ENCODE measurements around the gene CENPF.

CENPF gene

DNA sequence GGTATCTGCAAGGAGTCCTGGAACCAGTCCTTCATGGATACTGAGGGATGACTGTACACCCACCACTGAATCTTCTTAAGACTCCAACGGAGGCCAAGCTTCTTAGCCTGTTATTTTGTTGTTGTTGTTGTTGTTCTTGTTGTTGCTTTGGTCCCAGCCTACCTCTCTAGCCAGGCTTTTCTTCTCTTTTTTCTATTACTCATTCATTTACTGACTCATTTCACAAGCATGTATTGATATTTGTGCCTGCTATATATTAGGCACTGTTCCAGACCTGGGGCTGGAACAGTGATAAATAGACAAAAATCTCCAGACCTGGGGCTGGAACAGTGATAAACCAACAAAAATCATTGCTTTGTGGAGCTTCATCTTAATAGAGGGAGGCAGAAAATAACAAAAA, 20.4 kb downstream of the CENPF start:
- H3K27me3 ChIP-seq (ENCODE audit: insufficient read depth, low read depth, severe bottlenecking): no peaks in the 10 kb centered on the region
- H3K27ac ChIP-seq: no peak overlapping the region
- TF ChIP-seq, protein P1, sequence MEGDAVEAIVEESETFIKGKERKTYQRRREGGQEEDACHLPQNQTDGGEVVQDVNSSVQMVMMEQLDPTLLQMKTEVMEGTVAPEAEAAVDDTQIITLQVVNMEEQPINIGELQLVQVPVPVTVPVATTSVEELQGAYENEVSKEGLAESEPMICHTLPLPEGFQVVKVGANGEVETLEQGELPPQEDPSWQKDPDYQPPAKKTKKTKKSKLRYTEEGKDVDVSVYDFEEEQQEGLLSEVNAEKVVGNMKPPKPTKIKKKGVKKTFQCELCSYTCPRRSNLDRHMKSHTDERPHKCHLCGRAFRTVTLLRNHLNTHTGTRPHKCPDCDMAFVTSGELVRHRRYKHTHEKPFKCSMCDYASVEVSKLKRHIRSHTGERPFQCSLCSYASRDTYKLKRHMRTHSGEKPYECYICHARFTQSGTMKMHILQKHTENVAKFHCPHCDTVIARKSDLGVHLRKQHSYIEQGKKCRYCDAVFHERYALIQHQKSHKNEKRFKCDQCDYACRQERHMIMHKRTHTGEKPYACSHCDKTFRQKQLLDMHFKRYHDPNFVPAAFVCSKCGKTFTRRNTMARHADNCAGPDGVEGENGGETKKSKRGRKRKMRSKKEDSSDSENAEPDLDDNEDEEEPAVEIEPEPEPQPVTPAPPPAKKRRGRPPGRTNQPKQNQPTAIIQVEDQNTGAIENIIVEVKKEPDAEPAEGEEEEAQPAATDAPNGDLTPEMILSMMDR (IDR thresholded peaks at IDR 0.05; ENCODE audit: low read depth, low read length): no peak
- H3K4me3 ChIP-seq (ENCODE audit: low read depth, low read length): no peak overlapping the region
- DNase-seq: no peak
- peaks cover 82% of the 10 kb centered on the region for H3K36me3 ChIP-seq
- no peaks in the 10 kb centered on the region for H3K9me3 ChIP-seq (ENCODE audit: severe bottlenecking)

DNA sequence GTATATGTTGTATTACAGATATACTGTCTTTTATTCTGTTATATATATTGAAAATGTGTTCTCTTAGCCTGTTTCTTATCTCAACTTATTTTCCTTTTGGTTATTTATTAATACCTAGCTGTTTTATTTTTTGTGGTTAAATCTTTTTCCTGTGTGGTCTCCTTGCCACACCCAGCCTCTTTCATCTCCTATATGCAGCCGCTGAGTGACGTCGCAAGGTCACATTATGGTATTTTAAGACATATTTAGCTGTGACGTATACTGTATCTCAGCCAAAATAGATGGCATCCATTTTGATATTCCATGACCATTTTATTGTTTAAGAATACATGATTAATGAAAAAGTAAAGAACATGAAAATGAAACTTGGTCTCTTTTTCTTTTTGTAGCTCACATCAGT, 29.1 kb downstream of the CENPF start:
- no peaks in the 10 kb centered on the region for H3K9me3 ChIP-seq (ENCODE audit: severe bottlenecking)
- H3K27me3 ChIP-seq (ENCODE audit: insufficient read depth, low read depth, severe bottlenecking): no peaks in the 10 kb centered on the region
- no peak overlapping the region for H3K4me3 ChIP-seq (ENCODE audit: low read depth, low read length)
- no peak overlapping the region for H3K27ac ChIP-seq
- TF ChIP-seq, protein P1 (IDR thresholded peaks at IDR 0.05; ENCODE audit: low read depth, low read length): no peak
- no peak for DNase-seq
- peaks cover 88% of the 10 kb centered on the region for H3K36me3 ChIP-seq

DNA sequence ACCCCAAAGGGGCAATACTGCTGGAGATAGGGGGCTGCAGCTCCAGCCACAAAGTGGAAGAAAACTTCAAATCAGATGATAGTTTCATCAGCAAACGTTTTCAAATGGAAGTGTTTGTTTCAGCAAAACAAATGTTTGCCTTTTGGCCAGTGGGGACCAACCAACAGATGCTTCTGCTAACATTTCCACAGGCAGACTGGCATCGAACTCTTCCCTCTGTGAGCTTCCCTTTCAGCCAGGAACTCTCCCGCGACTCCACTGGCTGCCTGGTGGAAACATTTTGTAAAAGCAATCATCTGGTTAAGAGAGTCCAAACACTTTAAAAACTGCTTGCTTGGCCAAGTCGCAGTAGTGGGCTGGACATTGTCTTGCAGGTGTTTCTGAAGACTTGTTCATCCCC, 30.7 kb downstream of the CENPF start:
- no peak overlapping the region for H3K4me3 ChIP-seq (ENCODE audit: low read depth, low read length)
- H3K9me3 ChIP-seq (ENCODE audit: severe bottlenecking): no peaks in the 10 kb centered on the region
- no peaks in the 10 kb centered on the region for H3K27me3 ChIP-seq (ENCODE audit: insufficient read depth, low read depth, severe bottlenecking)
- TF ChIP-seq, protein P1 (IDR thresholded peaks at IDR 0.05; ENCODE audit: low read depth, low read length): no peak
- no peak overlapping the region for H3K27ac ChIP-seq
- no peak for DNase-seq
- H3K36me3 ChIP-seq: peaks cover 99% of the 10 kb centered on the region

DNA sequence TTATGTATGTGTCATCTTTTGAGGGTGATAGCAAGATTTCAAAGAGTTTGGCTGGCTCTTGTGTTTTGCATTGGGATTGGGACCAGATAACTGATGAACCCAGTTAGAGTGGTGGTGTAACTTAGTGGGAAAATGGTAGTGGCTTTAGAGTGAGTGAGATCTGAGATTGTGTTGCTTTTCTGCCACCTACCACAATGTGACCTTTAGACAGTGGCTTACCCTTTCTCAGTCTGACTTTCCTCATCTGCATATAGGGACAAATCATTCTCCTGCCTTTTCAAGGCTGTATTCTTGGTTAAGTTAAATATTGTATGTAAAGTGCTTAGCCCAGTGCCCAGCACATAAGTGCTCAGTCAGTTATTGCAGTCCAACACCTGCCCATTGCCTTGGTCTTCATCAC, 31.3 kb downstream of the CENPF start:
- Histone ChIP-seq H3K27ac (no peak overlapping the region), H3K27me3 (ENCODE audit: insufficient read depth, low read depth, severe bottlenecking) (no peaks in the 10 kb centered on the region), H3K36me3 (peaks cover 99% of the 10 kb centered on the region), H3K9me3 (ENCODE audit: severe bottlenecking) (no peaks in the 10 kb centered on the region), H3K4me3 (ENCODE audit: low read depth, low read length) (no peak overlapping the region)
- no peak for DNase-seq
- TF ChIP-seq, protein P1 (IDR thresholded peaks at IDR 0.05; ENCODE audit: low read depth, low read length): no peak

DNA sequence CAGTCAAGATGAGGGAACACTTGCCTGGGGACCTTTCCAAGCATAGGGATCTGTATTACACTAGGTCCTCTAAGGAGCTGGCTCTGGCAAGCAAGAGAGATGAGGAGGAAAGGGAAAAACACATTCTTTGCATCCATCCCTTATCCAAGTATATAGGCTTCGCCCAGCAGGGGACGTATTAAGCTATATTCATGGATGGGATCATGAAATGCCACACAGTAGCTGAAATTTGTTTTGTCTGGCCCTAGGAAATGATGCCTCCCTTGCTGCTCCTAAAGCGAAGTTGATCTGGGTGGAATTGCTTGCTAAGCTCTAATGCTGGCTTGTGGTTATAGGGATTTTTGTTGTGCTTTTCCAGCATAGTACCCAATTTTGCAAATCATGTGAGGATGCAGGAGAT, 32.1 kb downstream of the CENPF start:
- no peak overlapping the region for H3K27ac ChIP-seq
- DNase-seq: no peak
- H3K27me3 ChIP-seq (ENCODE audit: insufficient read depth, low read depth, severe bottlenecking): no peaks in the 10 kb centered on the region
- H3K9me3 ChIP-seq (ENCODE audit: severe bottlenecking): no peaks in the 10 kb centered on the region
- H3K4me3 ChIP-seq (ENCODE audit: low read depth, low read length): no peak overlapping the region
- H3K36me3 ChIP-seq: peaks cover 99% of the 10 kb centered on the region
- TF ChIP-seq, protein P1 (IDR thresholded peaks at IDR 0.05; ENCODE audit: low read depth, low read length): no peak

DNA sequence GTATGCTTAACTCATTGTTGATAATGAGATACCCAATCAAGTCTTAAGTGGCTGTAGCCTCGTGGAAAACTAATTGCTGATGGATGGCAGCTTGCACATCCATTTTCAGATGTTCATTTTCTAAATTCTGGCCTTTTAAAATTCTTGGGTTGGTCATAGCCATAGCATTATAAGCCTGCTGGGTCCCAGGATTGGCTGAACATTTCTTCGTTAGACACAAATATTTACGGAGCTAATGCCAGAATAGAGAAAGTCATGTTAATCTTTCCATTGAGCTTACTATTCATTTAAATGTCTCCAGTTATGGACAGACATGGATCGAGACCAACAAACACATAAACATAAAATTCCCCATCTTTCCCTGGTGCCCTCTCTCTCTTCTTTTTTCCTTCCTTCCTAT, 32.5 kb downstream of the CENPF start:
- Histone ChIP-seq H3K9me3 (ENCODE audit: severe bottlenecking) (no peaks in the 10 kb centered on the region), H3K27ac (no peak overlapping the region), H3K4me3 (ENCODE audit: low read depth, low read length) (no peak overlapping the region), H3K27me3 (ENCODE audit: insufficient read depth, low read depth, severe bottlenecking) (no peaks in the 10 kb centered on the region), H3K36me3 (peaks cover 99% of the 10 kb centered on the region)
- no peak for DNase-seq
- TF ChIP-seq, protein P1 (IDR thresholded peaks at IDR 0.05; ENCODE audit: low read depth, low read length): no peak

All from WERI-Rb-1 (cell line).